Stomach (tissue), 4 donors: ENCODE measurements around the gene PTPRT.

Experiments used
- CTCF ChIP-seq, 7 experiments: fragments of 450-650 bp in 4 of 7; fragments of 200-600 bp in 3 of 7; sonication (generic) in 3 of 7; IDR thresholded peaks; one replicate each; pipeline ENCODE4 v1.5.1; 2016 to 2019; ENCODE audit warnings: antibody characterized with exemption in 7 of 7, control low read depth in 2 of 7, mild to moderate bottlenecking in 1 of 7
- POLR2A ChIP-seq, 4 donors: fragments of 450-650 bp; IDR thresholded peaks; one replicate each; pipeline ENCODE4 v1.6.1; 2016; ENCODE audit warnings: antibody characterized with exemption in 4 of 4, control low read depth in 2 of 4, mild to moderate bottlenecking in 1 of 4, moderate library complexity in 1 of 4

DNA sequence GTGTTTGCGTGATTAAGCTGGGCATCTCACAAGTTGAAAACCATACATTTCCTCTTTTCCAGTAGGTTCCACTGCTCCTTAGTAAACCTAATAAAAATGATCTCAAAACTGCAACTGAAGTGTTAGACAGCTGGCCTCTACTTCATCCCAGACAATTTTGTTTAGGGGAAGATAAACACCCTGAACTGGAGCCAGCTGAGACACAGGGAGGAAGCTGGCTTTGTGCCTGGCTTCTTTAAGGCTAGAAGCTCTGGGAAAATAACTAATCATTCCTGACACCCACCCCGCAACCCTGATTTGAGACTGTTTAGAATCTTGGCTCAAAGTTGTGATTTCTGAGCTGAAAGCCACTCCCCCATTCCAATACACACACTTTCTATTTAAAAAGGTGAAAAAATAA, 11.6 kb downstream of the PTPRT start:
- TF ChIP-seq POLR2A (IDR thresholded peaks at IDR 0.05) (no peak), CTCF (IDR thresholded peaks at IDR 0.05) (no peak)
